HepG2 (cell line): Measurements from ENCODE around the gene STX1B. TPM values are rescaled to one million over a fixed set of nuclear protein-coding genes. Genes with fewer than 3 reads are reported as not detected.

Experiments
- ATF3 ChIP-seq: sonication (generic); formaldehyde crosslinking; IDR thresholded peaks from 2 replicates; pipeline ENCODE4 v1.4.0; 2020; ENCODE audit warnings: missing genetic modification reagents
- GLI4 ChIP-seq: sonication (generic); formaldehyde crosslinking; IDR thresholded peaks from 2 replicates; pipeline ENCODE4 v1.5.1; 2020; ENCODE audit warnings: missing genetic modification reagents, mild to moderate bottlenecking, moderate library complexity, borderline replicate concordance
- HIC2 ChIP-seq: sonication (generic); formaldehyde crosslinking; IDR thresholded peaks from 2 replicates; pipeline ENCODE4 v1.9.0; 2022; ENCODE audit warnings: low read depth, missing genetic modification reagents
- HMGXB3 ChIP-seq: sonication (generic); formaldehyde crosslinking; IDR thresholded peaks from 2 replicates; pipeline ENCODE4 v1.4.0; 2020; ENCODE audit warnings: missing genetic modification reagents, borderline replicate concordance
- MED1 ChIP-seq: sonication (generic); formaldehyde crosslinking; IDR thresholded peaks from 2 replicates; pipeline ENCODE4 v1.4.0; 2020; ENCODE audit warnings: missing genetic modification reagents
- MLLT10 ChIP-seq: sonication (generic); formaldehyde crosslinking; IDR thresholded peaks from 2 replicates; pipeline ENCODE4 v1.4.0; 2020; ENCODE audit warnings: missing genetic modification reagents
- MTERF4 ChIP-seq: sonication (generic); formaldehyde crosslinking; IDR thresholded peaks from 2 replicates; pipeline ENCODE4 v1.8.0; 2023; ENCODE audit warnings: mild to moderate bottlenecking, missing genetic modification reagents
- NR2F2 ChIP-seq: IDR thresholded peaks from 2 replicates; pipeline ENCODE4 v1.6.1; 2012; ENCODE audit warnings: low read depth, inconsistent platforms, borderline replicate concordance
- PRDM4 ChIP-seq: sonication (generic); formaldehyde crosslinking; IDR thresholded peaks from 2 replicates; pipeline ENCODE4 v1.9.0; 2021; ENCODE audit warnings: missing genetic modification reagents, borderline replicate concordance
- RFXANK ChIP-seq: IDR thresholded peaks from 2 replicates; pipeline ENCODE4 v1.6.1; 2016
- TAF15 ChIP-seq: fragments of 200-400 bp; formaldehyde crosslinking; IDR thresholded peaks from one replicate; pipeline ENCODE4 v1.6.1; 2018; ENCODE audit warnings: mild to moderate bottlenecking, low read depth, low read length; ENCODE audit not compliant: poor library complexity, severe bottlenecking
- ZGPAT ChIP-seq: IDR thresholded peaks from 2 replicates; pipeline ENCODE4 v1.6.1; 2016; ENCODE audit warnings: mild to moderate bottlenecking
- ZNF501 ChIP-seq: sonication (generic); formaldehyde crosslinking; IDR thresholded peaks from 2 replicates; pipeline ENCODE4 v1.5.1; 2020; ENCODE audit warnings: mild to moderate bottlenecking, moderate library complexity, missing genetic modification reagents
- ZNF552 ChIP-seq: sonication (generic); formaldehyde crosslinking; IDR thresholded peaks from 2 replicates; pipeline ENCODE4 v1.9.0; 2022; ENCODE audit warnings: missing genetic modification reagents, mild to moderate bottlenecking, borderline replicate concordance
- polyA plus RNA-seq, 8 experiments: library from polyadenylated mRNA; depleted of rRNA in 3 of 8; stranded (reverse) in 7 of 8; unstranded in 1 of 8; fragments of >200 nt; fragmentation: Illumina TruSeq in 4 of 8; extraction: Trizol in 4 of 8; gene quantifications; 2 replicates each; pipeline versions ENCODE4 v1.2.1 to v1.2.3, GENCODE V29; 2011 to 2016; ENCODE audit warnings: low read depth in 4 of 8, missing spikeins in 1 of 8, mixed read lengths in 1 of 8; ENCODE audit not compliant: insufficient read depth in 1 of 8
- total RNA-seq, 5 experiments: library from RNA; depleted of rRNA; stranded (reverse); fragments of >200 nt; fragmentation: Illumina TruSeq; extraction: Trizol; gene quantifications; 2 replicates each; pipeline ENCODE4 v1.2.3, GENCODE V29; 2016; ENCODE audit warnings: low read depth in 1 of 5

The STX1B gene
- total and polyA plus RNA-seq, 2 of the 13 experiments (the other 11 are each of a cell fraction or from before 2014, with no cell fraction given) = 2.1 to 3.0 TPM

GRCh38 chr16:30985401-30986128, 24.9 kb downstream of the STX1B start (continued):
- TF ChIP-seq ATF3 (CRISPR knock-in tag) (peak; percentile 25; the same call in 1 of the 2 replicates), TAF15 (no peak), ZNF552 (CRISPR knock-in tag) (no peak), NR2F2 (0 out of 2 replicates have a peak, but pooled peaks have one; percentile 8), MED1 (CRISPR knock-in tag) (peak; percentile 45), PRDM4 (CRISPR knock-in tag) (no peak), RFXANK (CRISPR knock-in tag) (0 out of 2 replicates have a peak, but pooled peaks have one; percentile 26), MLLT10 (CRISPR knock-in tag) (no peak), MTERF4 (CRISPR knock-in tag) (no peak; the same call in 1 of the 2 replicates), GLI4 (0 out of 2 replicates have a peak, but pooled peaks have one; percentile 93), ZNF501 (CRISPR knock-in tag) (peak; percentile 92), ZGPAT (CRISPR knock-in tag) (peak; percentile 83; the same call in 1 of the 2 replicates), HIC2 (CRISPR knock-in tag) (peak; percentile 30), HMGXB3 (CRISPR knock-in tag) (no peak; the same call in 1 of the 2 replicates)
